ENCODE data around the gene SLC9B2.

Gene SLC9B2

DNA sequence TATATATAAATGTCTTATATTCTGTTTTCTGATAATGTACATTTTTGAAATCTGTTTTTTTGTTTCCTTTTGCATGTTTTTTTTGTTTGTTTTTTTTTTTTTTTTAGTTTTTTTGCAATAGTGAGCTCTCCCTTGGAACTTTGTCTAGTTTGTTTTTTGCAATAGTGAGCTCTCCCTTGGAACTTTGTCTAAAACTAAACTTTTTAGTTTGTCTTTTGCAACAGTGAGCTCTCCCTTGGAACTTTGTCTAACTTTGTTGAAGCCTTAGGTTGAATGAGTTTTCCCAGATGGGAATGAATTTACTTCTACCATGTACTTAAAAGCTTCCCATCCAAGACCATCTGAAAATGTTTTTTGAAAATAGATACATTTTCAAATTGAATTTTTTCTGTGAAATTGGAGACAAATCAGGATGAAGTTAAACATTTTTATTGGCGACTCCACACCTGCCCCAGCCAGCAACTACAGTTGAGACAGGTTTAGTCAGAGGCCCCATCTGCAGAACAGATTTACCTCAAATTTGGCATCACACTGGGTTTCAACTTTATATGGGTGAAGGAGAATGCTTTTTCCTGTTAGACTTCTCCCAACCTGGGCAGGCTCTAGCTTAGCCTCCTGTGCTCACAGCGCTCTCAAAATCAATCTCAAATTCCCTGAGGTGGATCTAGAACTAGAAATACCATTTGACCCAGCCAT, 16.0 kb downstream of the SLC9B2 start:
- ChIA-PET POLR2A (interaction anchor here (0.6 kb wide), 1 partner anchor 249 kb away, joined by 3 read pairs; no protein-coding TSS in a partner anchor), CTCF (interaction anchor here (0.7 kb wide), 1 partner anchor 9 kb away, joined by 3 read pairs; no protein-coding TSS in a partner anchor)

DNA sequence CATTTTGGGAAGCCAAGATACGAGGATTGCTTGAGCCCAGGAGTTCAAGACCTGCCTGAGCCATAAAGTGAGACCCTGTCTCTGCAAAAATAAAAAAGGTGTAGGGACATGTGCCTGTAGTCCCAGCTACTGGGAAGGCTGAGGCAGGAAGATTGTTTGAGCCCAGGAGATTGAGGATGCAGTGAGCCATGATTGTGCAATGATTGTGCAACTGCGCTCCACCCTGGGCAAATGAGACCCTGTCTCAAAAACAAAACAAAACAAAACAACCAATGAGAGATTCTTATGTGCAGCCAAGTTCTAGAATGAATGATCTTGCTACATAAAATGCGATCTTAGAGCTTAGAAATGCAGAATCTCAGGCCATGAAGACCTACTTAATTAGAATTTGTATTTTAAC, 22.5 kb downstream of the SLC9B2 start:
- no peaks in the 10 kb centered on the region for H3K4me1 ChIP-seq (ENCODE audit: control insufficient read depth, insufficient read depth, low read length)
- ChIA-PET POLR2A (no interaction called here), CTCF (no interaction called here)
- peaks cover 0 to 12% of the 10 kb centered on the region in 2 experiments; a peak in 1 of 3 replicates for H3K36me3 ChIP-seq (ENCODE audit: control insufficient read depth in 2 of 2, insufficient read depth in 1 of 2, low read length in 2 of 2)
- no peaks in the 10 kb centered on the region for H3K9me3 ChIP-seq (ENCODE audit: control insufficient read depth, insufficient read depth, low read depth, low read length)
- no peak overlapping the region for H3K27ac ChIP-seq (ENCODE audit: extremely low read depth, low read depth, low read length)
- H3K4me3 ChIP-seq (ENCODE audit: low read depth, low read length) = no peak overlapping the region
- TF ChIP-seq TRIM28 (IDR thresholded peaks at IDR 0.05; ENCODE audit: borderline replicate concordance, low read length) (no peak), ZNF121 (tag by site-specific recombination; IDR thresholded peaks at IDR 0.05) (no peak), ZNF658 (tag by site-specific recombination; IDR thresholded peaks at IDR 0.05) (no peak), ZNF19 (tag by site-specific recombination; IDR thresholded peaks at IDR 0.05; ENCODE audit: low read depth) (no peak), ZBTB21 (tag by site-specific recombination; IDR thresholded peaks at IDR 0.05) (no peak), ZNF10 (tag by site-specific recombination; IDR thresholded peaks at IDR 0.05) (no peak), ZNF26 (tag by site-specific recombination; IDR thresholded peaks at IDR 0.05) (no peak), ZNF560 (tag by site-specific recombination; IDR thresholded peaks at IDR 0.05; ENCODE audit: borderline replicate concordance) (no peak), ZNF626 (tag by site-specific recombination; IDR thresholded peaks at IDR 0.05) (no peak), ZNF133 (tag by site-specific recombination; IDR thresholded peaks at IDR 0.05) (no peak)
- TF ChIP-seq, protein P1, sequence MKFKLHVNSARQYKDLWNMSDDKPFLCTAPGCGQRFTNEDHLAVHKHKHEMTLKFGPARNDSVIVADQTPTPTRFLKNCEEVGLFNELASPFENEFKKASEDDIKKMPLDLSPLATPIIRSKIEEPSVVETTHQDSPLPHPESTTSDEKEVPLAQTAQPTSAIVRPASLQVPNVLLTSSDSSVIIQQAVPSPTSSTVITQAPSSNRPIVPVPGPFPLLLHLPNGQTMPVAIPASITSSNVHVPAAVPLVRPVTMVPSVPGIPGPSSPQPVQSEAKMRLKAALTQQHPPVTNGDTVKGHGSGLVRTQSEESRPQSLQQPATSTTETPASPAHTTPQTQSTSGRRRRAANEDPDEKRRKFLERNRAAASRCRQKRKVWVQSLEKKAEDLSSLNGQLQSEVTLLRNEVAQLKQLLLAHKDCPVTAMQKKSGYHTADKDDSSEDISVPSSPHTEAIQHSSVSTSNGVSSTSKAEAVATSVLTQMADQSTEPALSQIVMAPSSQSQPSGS (tag by site-specific recombination; IDR thresholded peaks at IDR 0.05; ENCODE audit: low read depth) = no peak
- TF ChIP-seq, protein P2, sequence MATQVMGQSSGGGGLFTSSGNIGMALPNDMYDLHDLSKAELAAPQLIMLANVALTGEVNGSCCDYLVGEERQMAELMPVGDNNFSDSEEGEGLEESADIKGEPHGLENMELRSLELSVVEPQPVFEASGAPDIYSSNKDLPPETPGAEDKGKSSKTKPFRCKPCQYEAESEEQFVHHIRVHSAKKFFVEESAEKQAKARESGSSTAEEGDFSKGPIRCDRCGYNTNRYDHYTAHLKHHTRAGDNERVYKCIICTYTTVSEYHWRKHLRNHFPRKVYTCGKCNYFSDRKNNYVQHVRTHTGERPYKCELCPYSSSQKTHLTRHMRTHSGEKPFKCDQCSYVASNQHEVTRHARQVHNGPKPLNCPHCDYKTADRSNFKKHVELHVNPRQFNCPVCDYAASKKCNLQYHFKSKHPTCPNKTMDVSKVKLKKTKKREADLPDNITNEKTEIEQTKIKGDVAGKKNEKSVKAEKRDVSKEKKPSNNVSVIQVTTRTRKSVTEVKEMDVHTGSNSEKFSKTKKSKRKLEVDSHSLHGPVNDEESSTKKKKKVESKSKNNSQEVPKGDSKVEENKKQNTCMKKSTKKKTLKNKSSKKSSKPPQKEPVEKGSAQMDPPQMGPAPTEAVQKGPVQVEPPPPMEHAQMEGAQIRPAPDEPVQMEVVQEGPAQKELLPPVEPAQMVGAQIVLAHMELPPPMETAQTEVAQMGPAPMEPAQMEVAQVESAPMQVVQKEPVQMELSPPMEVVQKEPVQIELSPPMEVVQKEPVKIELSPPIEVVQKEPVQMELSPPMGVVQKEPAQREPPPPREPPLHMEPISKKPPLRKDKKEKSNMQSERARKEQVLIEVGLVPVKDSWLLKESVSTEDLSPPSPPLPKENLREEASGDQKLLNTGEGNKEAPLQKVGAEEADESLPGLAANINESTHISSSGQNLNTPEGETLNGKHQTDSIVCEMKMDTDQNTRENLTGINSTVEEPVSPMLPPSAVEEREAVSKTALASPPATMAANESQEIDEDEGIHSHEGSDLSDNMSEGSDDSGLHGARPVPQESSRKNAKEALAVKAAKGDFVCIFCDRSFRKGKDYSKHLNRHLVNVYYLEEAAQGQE (tag by site-specific recombination; IDR thresholded peaks at IDR 0.05) = no peak
- TF ChIP-seq, protein P3, sequence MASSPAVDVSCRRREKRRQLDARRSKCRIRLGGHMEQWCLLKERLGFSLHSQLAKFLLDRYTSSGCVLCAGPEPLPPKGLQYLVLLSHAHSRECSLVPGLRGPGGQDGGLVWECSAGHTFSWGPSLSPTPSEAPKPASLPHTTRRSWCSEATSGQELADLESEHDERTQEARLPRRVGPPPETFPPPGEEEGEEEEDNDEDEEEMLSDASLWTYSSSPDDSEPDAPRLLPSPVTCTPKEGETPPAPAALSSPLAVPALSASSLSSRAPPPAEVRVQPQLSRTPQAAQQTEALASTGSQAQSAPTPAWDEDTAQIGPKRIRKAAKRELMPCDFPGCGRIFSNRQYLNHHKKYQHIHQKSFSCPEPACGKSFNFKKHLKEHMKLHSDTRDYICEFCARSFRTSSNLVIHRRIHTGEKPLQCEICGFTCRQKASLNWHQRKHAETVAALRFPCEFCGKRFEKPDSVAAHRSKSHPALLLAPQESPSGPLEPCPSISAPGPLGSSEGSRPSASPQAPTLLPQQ (tag by site-specific recombination; IDR thresholded peaks at IDR 0.05) = no peak

More for the DNA sequence above, 16.0 kb downstream of the SLC9B2 start:
- H3K36me3 ChIP-seq (ENCODE audit: control insufficient read depth in 2 of 2, insufficient read depth in 1 of 2, low read length in 2 of 2) = peaks cover 0 to 9% of the 10 kb centered on the region in 2 experiments; a peak in 1 of 3 replicates
- no peaks in the 10 kb centered on the region for H3K9me3 ChIP-seq (ENCODE audit: control insufficient read depth, insufficient read depth, low read depth, low read length)
- TF ChIP-seq KLF1 (tag by site-specific recombination; IDR thresholded peaks at IDR 0.05) = no peak
- no peak overlapping the region for H3K4me3 ChIP-seq (ENCODE audit: low read depth, low read length)
- no peaks in the 10 kb centered on the region for H3K4me1 ChIP-seq (ENCODE audit: control insufficient read depth, insufficient read depth, low read length)
- H3K27ac ChIP-seq (ENCODE audit: extremely low read depth, low read depth, low read length) = no peak overlapping the region

Measured in HEK293 (cell line).